ENCODE data around the gene UBAC2.

- TF ChIP-seq ASH2L (IDR thresholded peaks at IDR 0.05; ENCODE audit: low read length) (no peak), CTCF (IDR thresholded peaks at IDR 0.05; ENCODE audit: control extremely low read depth in 1 of 3, insufficient read depth in 1 of 3, low read depth in 1 of 3, low read length in 3 of 3) (no peak), BACH1 (IDR thresholded peaks at IDR 0.05; ENCODE audit: low read length) (no peak)
Measured at GRCh38 chr13:99360696-99361095, 160.0 kb downstream of the UBAC2 start.
